Endothelial cell of umbilical vein (primary cell): ENCODE measurements around the gene MAML3. TPM values are rescaled to one million over a fixed set of nuclear protein-coding genes. Genes with fewer than 3 reads are reported as not detected.

ENCODE experiments used
- BruUV-seq: library from RNA; stranded (reverse); fragments of 400-500 nt; replicated peaks from 2 replicates; lab custom pipeline; 2021; lab: Mats Ljungman, UMichigan
- CTCF ChIA-PET: fragments of 300-600, 350-600 bp; sonication (Branson Sonifier 250); formaldehyde crosslinking; loops from one replicate; lab custom pipeline; 2021; ENCODE audit warnings: antibody characterized with exemption, inconsistent platforms; lab: Charles Lee
- POLR2A ChIA-PET: fragments of 300-600, 350-600 bp; sonication (Branson Sonifier 250); formaldehyde crosslinking; loops from one replicate; lab custom pipeline; 2021; ENCODE audit warnings: antibody characterized with exemption, inconsistent platforms; lab: Charles Lee
- DNase-seq: peaks from one replicate; pipeline ENCODE4 v3.0.0-alpha.2; 2011; ENCODE audit warnings: low read depth, low spot score
- FAIRE-seq: peaks from 2 replicates; lab custom pipeline; 2011; peaks lifted over from hg19 to GRCh38; lab: Jason Lieb, UNC
- H2AFZ ChIP-seq: 2 replicates; pipeline ENCODE4 v1.6.0; 2012; ENCODE audit warnings: low read depth, low read length, control low read depth, inconsistent platforms
- H3K27ac ChIP-seq: 2 replicates; pipeline ENCODE4 v1.5.1; 2011; ENCODE audit warnings: low read depth, mild to moderate bottlenecking, control low read depth, low read length, moderate library complexity; ENCODE audit not compliant: insufficient read depth
- H3K27me3 ChIP-seq, 2 experiments: 2 replicates each; pipeline versions ENCODE4 v1.6.0 to v1.6.1; 2011; ENCODE audit warnings: low read length in 2 of 2, mixed read lengths in 1 of 2; ENCODE audit not compliant: control insufficient read depth in 2 of 2, insufficient read depth in 2 of 2
- H3K36me3 ChIP-seq, 2 experiments: 2 replicates in 1 of 2; 3 replicates in 1 of 2; pipeline ENCODE4 v1.5.1; 2011; ENCODE audit warnings: low read length in 2 of 2, mild to moderate bottlenecking in 1 of 2, moderate library complexity in 1 of 2; ENCODE audit not compliant: control insufficient read depth in 2 of 2, insufficient read depth in 2 of 2; ENCODE audit errors: extremely low read depth in 1 of 2
- H3K4me1 ChIP-seq: 3 replicates; pipeline ENCODE4 v1.5.1; 2011; ENCODE audit warnings: mild to moderate bottlenecking, low read length; ENCODE audit not compliant: control insufficient read depth, insufficient read depth; ENCODE audit errors: extremely low read depth
- H3K4me2 ChIP-seq: 2 replicates; pipeline ENCODE4 v1.6.1; 2011; ENCODE audit warnings: low read length, control low read depth, mixed read lengths; ENCODE audit not compliant: insufficient read depth
- H3K4me3 ChIP-seq, 3 experiments: fragments of 200-600 bp in 1 of 3; sonication (generic), shearing (Covaris generic) in 1 of 3; replicated peaks in 1 of 3; 2 replicates each; pipeline ENCODE4 v1.5.1; 2011 to 2016; ENCODE audit warnings: control low read depth in 3 of 3, low read length in 3 of 3, mild to moderate bottlenecking in 2 of 3, inconsistent platforms in 1 of 3, low read depth in 1 of 3, moderate library complexity in 1 of 3; ENCODE audit not compliant: insufficient read depth in 1 of 3
- H3K79me2 ChIP-seq: 2 replicates; pipeline ENCODE4 v1.6.0; 2012; ENCODE audit warnings: low read length, inconsistent platforms; ENCODE audit not compliant: control insufficient read depth, insufficient read depth
- H3K9ac ChIP-seq: replicated peaks from 2 replicates; pipeline ENCODE3; 2011; ENCODE audit warnings: low read length, control low read depth; ENCODE audit not compliant: insufficient read depth; ENCODE audit errors: extremely low read depth
- H3K9me1 ChIP-seq: replicated peaks from 3 replicates; pipeline ENCODE4 v1.6.0; 2011; ENCODE audit warnings: mild to moderate bottlenecking, low read length; ENCODE audit not compliant: control insufficient read depth, insufficient read depth; ENCODE audit errors: extremely low read depth
- H3K9me3 ChIP-seq: replicated peaks from 2 replicates; pipeline ENCODE4 v1.5.1; 2012; ENCODE audit warnings: low read length, inconsistent platforms; ENCODE audit not compliant: control insufficient read depth, insufficient read depth
- H4K20me1 ChIP-seq: replicated peaks from 2 replicates; pipeline ENCODE3; 2011; ENCODE audit warnings: mild to moderate bottlenecking, low read length; ENCODE audit not compliant: control insufficient read depth, insufficient read depth; ENCODE audit errors: extremely low read depth
- CTCF ChIP-seq, 2 donors: IDR thresholded peaks; 1 replicate in 1 of 2; 2 replicates in 1 of 2; pipeline ENCODE4 v1.5.1; 2011; ENCODE audit warnings: low read length in 2 of 2, mild to moderate bottlenecking in 2 of 2, moderate library complexity in 2 of 2, control low read depth in 1 of 2, inconsistent platforms in 1 of 2, low read depth in 1 of 2; ENCODE audit not compliant: insufficient read depth in 1 of 2; ENCODE audit errors: extremely low read depth in 1 of 2
- EZH2 ChIP-seq: IDR thresholded peaks from 2 replicates; pipeline ENCODE4 v1.6.1; 2012; ENCODE audit warnings: borderline replicate concordance, low read depth, mild to moderate bottlenecking, moderate library complexity, low read length, inconsistent platforms; ENCODE audit not compliant: severe bottlenecking
- FOS ChIP-seq: IDR thresholded peaks from 2 replicates; pipeline ENCODE4 v1.6.1; 2011; ENCODE audit warnings: mild to moderate bottlenecking, low read length, moderate library complexity, borderline replicate concordance; ENCODE audit not compliant: insufficient read depth
- GATA2 ChIP-seq: IDR thresholded peaks from 2 replicates; pipeline ENCODE4 v1.7.0; 2011; ENCODE audit warnings: low read depth, mild to moderate bottlenecking, moderate library complexity, mixed read lengths, low read length; ENCODE audit not compliant: insufficient read length, insufficient read depth
- JUN ChIP-seq: IDR thresholded peaks from 2 replicates; pipeline ENCODE4 v1.6.1; 2011; ENCODE audit warnings: borderline replicate concordance, low read depth; ENCODE audit not compliant: insufficient read length, insufficient read depth
- MAX ChIP-seq: IDR thresholded peaks from 2 replicates; pipeline ENCODE4 v1.6.1; 2011; ENCODE audit not compliant: insufficient read depth, insufficient read length
- MYC ChIP-seq: IDR thresholded peaks from one replicate; pipeline ENCODE4 v1.6.1; 2011; ENCODE audit warnings: mild to moderate bottlenecking, low read depth, low read length
- POLR2A ChIP-seq: IDR thresholded peaks from 2 replicates; pipeline ENCODE4 v1.6.1; 2012; ENCODE audit warnings: low read depth, mild to moderate bottlenecking, control low read depth, low read length
- POLR2AphosphoS5 ChIP-seq: IDR thresholded peaks from 2 replicates; pipeline ENCODE4 v1.6.1; 2012; ENCODE audit warnings: low read depth, mild to moderate bottlenecking, control low read depth, low read length, moderate library complexity; ENCODE audit not compliant: insufficient read depth
- dilution Hi-C: fragments of 300-500 bp; cut with MboI; formaldehyde crosslinking; loops from one replicate; pipeline ENCODE4 v1.15.0; 2019; ENCODE audit warnings: low sequenced_read_pairs; ENCODE audit not compliant: extremely low pct_ligation_motif_present
- intact Hi-C: fragments of 100-400 bp; cut with micrococcal nuclease; formaldehyde crosslinking; loops from one replicate; pipeline ENCODE4 v1.10.0; 2022
- polyA plus RNA-seq, 4 experiments: library from polyadenylated mRNA; depleted of rRNA in 3 of 4; stranded (reverse) in 3 of 4; unstranded in 1 of 4; fragments of >200 nt; gene quantifications; 2 replicates each; pipeline versions ENCODE4 v1.2.1 to v1.2.3, GENCODE V29; 2011 to 2012; ENCODE audit warnings: missing spikeins in 1 of 4
- total RNA-seq: library from RNA; stranded (reverse); gene quantifications from 2 replicates; pipeline ENCODE4 v1.2.3, GENCODE V29; 2021

The MAML3 gene
- total and polyA plus RNA-seq, 2 donors (not counting 3 experiments of a cell fraction or from before 2014, with no cell fraction given) = 14.0 to 20.3 TPM

GRCh38 chr4:140059159-140059558 lies 94.8 kb downstream of the MAML3 start:
- Histone ChIP-seq H3K4me1 (peaks cover 17% of the 10 kb centered on the region), H3K79me2 (peaks cover 1% of the 10 kb centered on the region), H3K4me3 (no peak overlapping the region), H3K4me2 (peak overlapping the region; percentile 57), H3K9ac (peak overlapping the region; percentile 43), H3K9me3 (no peaks in the 10 kb centered on the region), H3K27ac (peak overlapping the region; percentile 15), H4K20me1 (no peaks in the 10 kb centered on the region), H3K36me3 (no peaks in the 10 kb centered on the region), H3K9me1 (no peaks in the 10 kb centered on the region), H2AFZ (no peak overlapping the region), H3K27me3 (no peaks in the 10 kb centered on the region)
- dilution Hi-C loops (no loop called here), intact Hi-C loops (no loop called here)
- no TSS peak for BruUV-seq
- no peak for TF ChIP-seq POLR2AphosphoS5
- no peak for TF ChIP-seq POLR2A
- TF ChIP-seq CTCF (IDR thresholded peaks at IDR 0.05; ENCODE audit: extremely low read depth in 1 of 2, insufficient read depth in 1 of 2, low read depth in 1 of 2, low read length in 2 of 2) = no peak
- TF ChIP-seq EZH2 = no peak
- TF ChIP-seq MYC = no peak
- TF ChIP-seq GATA2 = no peak
- no peak for TF ChIP-seq FOS
- TF ChIP-seq JUN = no peak
- no peak for TF ChIP-seq MAX
- POLR2A ChIA-PET = no interaction called here
- DNase-seq (peak; percentile 82), FAIRE-seq (peak; percentile 18)
- CTCF ChIA-PET = interaction anchor here (0.6 to 2.3 kb wide), 8 partner anchors 10 to 325 kb away, joined by 3 to 8 read pairs (median 3); no protein-coding TSS in a partner anchor
